Measurements from ENCODE around the gene PRXL2B. TPM values are rescaled to one million over a fixed set of nuclear protein-coding genes. Genes with fewer than 3 reads are reported as not detected.

The PRXL2B gene
- total and polyA plus RNA-seq, 4 donors: 4.6 to 10.2 (median 8.1) TPM

DNA sequence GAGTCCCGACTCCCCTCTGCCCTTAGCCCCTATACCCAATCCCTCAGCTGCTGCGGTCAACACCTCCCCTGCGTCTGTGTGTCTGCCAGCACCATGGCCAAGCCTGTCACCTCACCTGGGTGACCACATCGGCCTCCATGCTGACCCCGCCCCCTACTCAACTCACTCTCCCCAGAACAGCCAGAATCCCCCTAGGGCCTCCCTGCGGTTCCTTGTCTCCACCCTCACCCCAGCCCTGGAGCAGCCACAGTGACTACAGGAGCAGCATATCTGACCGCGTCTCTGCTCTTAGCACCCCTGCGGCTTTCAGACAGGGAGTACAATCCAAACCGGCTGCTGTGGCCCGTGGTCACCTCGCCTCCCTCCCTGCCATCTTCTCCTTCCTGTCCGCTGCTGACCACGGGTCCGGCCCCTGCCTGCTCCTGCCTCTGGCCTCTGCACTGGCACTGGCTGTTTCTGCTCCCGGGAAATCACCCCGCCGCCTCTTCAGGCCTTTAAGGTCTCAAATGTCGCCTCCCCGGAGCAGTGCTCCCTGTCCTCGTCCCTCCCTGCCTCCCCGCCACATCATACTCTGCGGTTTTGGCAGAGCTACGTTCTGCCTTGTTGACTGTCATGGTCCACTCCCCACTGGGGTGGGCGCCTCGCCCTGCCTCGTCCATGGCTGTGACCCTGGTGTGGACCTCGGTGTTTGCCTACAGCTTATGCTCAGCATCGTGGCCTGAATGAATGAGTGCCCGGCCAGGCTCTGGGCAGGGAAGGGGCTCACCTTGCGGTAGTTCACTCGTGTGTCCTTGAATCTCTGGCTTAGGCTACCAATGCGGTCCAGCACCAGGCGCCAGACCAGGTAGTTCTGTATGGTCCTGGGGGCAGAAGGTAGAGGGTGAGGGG, 11.1 kb downstream of the PRXL2B start:
- DNase-seq (ENCODE audit: low spot score): no peak
- TF ChIP-seq HNF4G (IDR thresholded peaks at IDR 0.05) (no peak), FOXA1 (IDR thresholded peaks at IDR 0.05) (no peak), EGR1 (IDR thresholded peaks at IDR 0.05; ENCODE audit: low read depth in 2 of 2) (no peak), SP1 (IDR thresholded peaks at IDR 0.05) (no peak), RXRA (IDR thresholded peaks at IDR 0.05) (no peak), FOXA2 (IDR thresholded peaks at IDR 0.05) (no peak), HNF4A (conservative IDR thresholded peaks at IDR 0.05) (no peak), NR2F2 (IDR thresholded peaks at IDR 0.05) (no peak), ZBTB33 (IDR thresholded peaks at IDR 0.05) (no peak), GABPA (IDR thresholded peaks at IDR 0.05 in 1 of 2, conservative IDR thresholded peaks at IDR 0.05 in 1 of 2) (no peak), TAF1 (conservative IDR thresholded peaks at IDR 0.05) (no peak), YY1 (IDR thresholded peaks at IDR 0.05) (no peak), RAD21 (IDR thresholded peaks at IDR 0.05) (no peak), JUND (IDR thresholded peaks at IDR 0.05) (no peak)
- WGBS: 79% methylated on average over 34 of the region's 34 CpGs
- Histone ChIP-seq H3K27me3 (ENCODE audit: control insufficient read depth in 4 of 4, insufficient read depth in 4 of 4, low read length in 3 of 4) (no peaks in the 10 kb centered on the region), H3K9me3 (ENCODE audit: control insufficient read depth in 4 of 4, low read length in 3 of 4) (no peaks in the 10 kb centered on the region), H3K4me1 (ENCODE audit: control insufficient read depth in 4 of 4, insufficient read depth in 4 of 4, low read length in 3 of 4) (no peaks in the 10 kb centered on the region), H3K36me3 (ENCODE audit: control insufficient read depth in 4 of 4, insufficient read depth in 3 of 4, low read depth in 1 of 4, low read length in 3 of 4) (no peaks in the 10 kb centered on the region), H3K9ac (ENCODE audit: low read depth in 1 of 2, low read length in 2 of 2) (no peak overlapping the region), H3K4me3 (ENCODE audit: low read depth in 1 of 3, low read length in 3 of 3) (no peak overlapping the region), H3K27ac (ENCODE audit: low read depth in 1 of 2, low read length in 2 of 2) (no peak overlapping the region)

GRCh38 chr1:2598329-2598931, 11.9 kb downstream of the PRXL2B start:
- no peak overlapping the region for H3K27ac ChIP-seq (ENCODE audit: low read depth in 1 of 2, low read length in 2 of 2)
- H3K9ac ChIP-seq (ENCODE audit: low read depth in 1 of 2, low read length in 2 of 2): no peak overlapping the region
- DNase-seq (ENCODE audit: low spot score): no peak
- no peaks in the 10 kb centered on the region for H3K4me1 ChIP-seq (ENCODE audit: control insufficient read depth in 4 of 4, insufficient read depth in 4 of 4, low read length in 3 of 4)
- TF ChIP-seq HNF4A (conservative IDR thresholded peaks at IDR 0.05) (no peak), SP1 (IDR thresholded peaks at IDR 0.05) (no peak), NR2F2 (IDR thresholded peaks at IDR 0.05) (no peak), HNF4G (IDR thresholded peaks at IDR 0.05) (no peak), GABPA (IDR thresholded peaks at IDR 0.05 in 1 of 2, conservative IDR thresholded peaks at IDR 0.05 in 1 of 2) (no peak), REST (IDR thresholded peaks at IDR 0.05) (no peak), TAF1 (conservative IDR thresholded peaks at IDR 0.05) (no peak), RAD21 (IDR thresholded peaks at IDR 0.05) (no peak)
- TF ChIP-seq, protein P1, sequence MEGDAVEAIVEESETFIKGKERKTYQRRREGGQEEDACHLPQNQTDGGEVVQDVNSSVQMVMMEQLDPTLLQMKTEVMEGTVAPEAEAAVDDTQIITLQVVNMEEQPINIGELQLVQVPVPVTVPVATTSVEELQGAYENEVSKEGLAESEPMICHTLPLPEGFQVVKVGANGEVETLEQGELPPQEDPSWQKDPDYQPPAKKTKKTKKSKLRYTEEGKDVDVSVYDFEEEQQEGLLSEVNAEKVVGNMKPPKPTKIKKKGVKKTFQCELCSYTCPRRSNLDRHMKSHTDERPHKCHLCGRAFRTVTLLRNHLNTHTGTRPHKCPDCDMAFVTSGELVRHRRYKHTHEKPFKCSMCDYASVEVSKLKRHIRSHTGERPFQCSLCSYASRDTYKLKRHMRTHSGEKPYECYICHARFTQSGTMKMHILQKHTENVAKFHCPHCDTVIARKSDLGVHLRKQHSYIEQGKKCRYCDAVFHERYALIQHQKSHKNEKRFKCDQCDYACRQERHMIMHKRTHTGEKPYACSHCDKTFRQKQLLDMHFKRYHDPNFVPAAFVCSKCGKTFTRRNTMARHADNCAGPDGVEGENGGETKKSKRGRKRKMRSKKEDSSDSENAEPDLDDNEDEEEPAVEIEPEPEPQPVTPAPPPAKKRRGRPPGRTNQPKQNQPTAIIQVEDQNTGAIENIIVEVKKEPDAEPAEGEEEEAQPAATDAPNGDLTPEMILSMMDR (IDR thresholded peaks at IDR 0.05; ENCODE audit: low read depth, low read length, missing input control): no peak
- 80% methylated on average over 3 of the region's 3 CpGs for WGBS
- no peaks in the 10 kb centered on the region for H3K9me3 ChIP-seq (ENCODE audit: control insufficient read depth in 4 of 4, low read length in 3 of 4)
- no peaks in the 10 kb centered on the region for H3K36me3 ChIP-seq (ENCODE audit: control insufficient read depth in 4 of 4, insufficient read depth in 3 of 4, low read depth in 1 of 4, low read length in 3 of 4)
- no peak overlapping the region for H3K4me3 ChIP-seq (ENCODE audit: low read depth in 1 of 3, low read length in 3 of 3)
- no peaks in the 10 kb centered on the region for H3K27me3 ChIP-seq (ENCODE audit: control insufficient read depth in 4 of 4, insufficient read depth in 4 of 4, low read length in 3 of 4)
